GM21423 (cell line): ENCODE results near the gene APP.
"Not testable (repeated sequence)": the region's sequence is repeated elsewhere in the genome, so short reads cannot be mapped to it uniquely, and the experiment has no call there.

Experiments used
- ATAC-seq: cut with Tn5 transposase; IDR thresholded peaks from one replicate; pipeline ENCODE4 v1.9.1; 2021; ENCODE audit warnings: mild to moderate bottlenecking, moderate library complexity; ENCODE audit not compliant: unreplicated experiment

APP gene

GRCh38 chr21:25956993-25957714 lies 213.4 kb downstream of the APP start:
- ATAC-seq, result no peak

- ATAC-seq, result no peak
These were observed 214.9 kb downstream of the APP start for GRCh38 chr21:25955646-25956045.

GRCh38 chr21:25953659-25954058 lies 216.9 kb downstream of the APP start:
- no peak for ATAC-seq

- ATAC-seq, result no peak
These were observed 217.4 kb downstream of the APP start for GRCh38 chr21:25953196-25953595.

GRCh38 chr21:25952306-25952705 lies 218.3 kb downstream of the APP start:
- ATAC-seq, result no peak

GRCh38 chr21:25949701-25950100 lies 220.9 kb downstream of the APP start:
- ATAC-seq, result no peak

- ATAC-seq, result no peak
These were observed 225.8 kb downstream of the APP start for GRCh38 chr21:25944672-25945213.

GRCh38 chr21:25944082-25944481 lies 226.5 kb downstream of the APP start:
- no peak for ATAC-seq

GRCh38 chr21:25942135-25942534 lies 228.4 kb downstream of the APP start:
- no peak for ATAC-seq

- no peak for ATAC-seq
These were observed 231.2 kb downstream of the APP start for GRCh38 chr21:25939396-25939761.

GRCh38 chr21:25938658-25939395 lies 231.7 kb downstream of the APP start:
- ATAC-seq, result no peak

GRCh38 chr21:25936776-25937175 lies 233.8 kb downstream of the APP start:
- ATAC-seq, result no peak

GRCh38 chr21:25934771-25935224 lies 235.8 kb downstream of the APP start:
- peak; percentile 57 for ATAC-seq

- ATAC-seq, result no peak
These were observed 236.4 kb downstream of the APP start for GRCh38 chr21:25934130-25934529.

- no peak for ATAC-seq
These were observed 238.8 kb downstream of the APP start for GRCh38 chr21:25931765-25932164.

- no peak for ATAC-seq
These were observed 240.6 kb downstream of the APP start for GRCh38 chr21:25929856-25930520.

- ATAC-seq, result no peak
These were observed 243.2 kb downstream of the APP start for GRCh38 chr21:25927195-25927880.

GRCh38 chr21:25925936-25926335 lies 244.6 kb downstream of the APP start:
- no peak for ATAC-seq

GRCh38 chr21:25925064-25925800 lies 245.3 kb downstream of the APP start:
- ATAC-seq, result no peak

GRCh38 chr21:25918152-25918551 lies 252.4 kb downstream of the APP start:
- ATAC-seq, result not testable (repeated sequence)
